GM13976 (cell line): ENCODE measurements around the gene TLR1.

Source experiments
- DNase-seq: peaks from one replicate; pipeline ENCODE4 v3.0.0; 2012; ENCODE audit warnings: low spot score
- CTCF ChIP-seq: IDR thresholded peaks from 2 replicates; pipeline ENCODE4 v1.5.1; 2012; ENCODE audit warnings: borderline replicate concordance, mild to moderate bottlenecking; ENCODE audit not compliant: insufficient read depth; ENCODE audit errors: extremely low read depth, missing control alignments, control extremely low read depth
- in situ Hi-C: fragments of 300-500 bp; cut with MboI; formaldehyde crosslinking; loops from one replicate; pipeline ENCODE4 v1.12.0; 2022; ENCODE audit warnings: low sequenced_read_pairs, mixed read lengths, inconsistent platforms; ENCODE audit not compliant: unreplicated experiment

The TLR1 gene

GRCh38 chr4:38765382-38765781, 39.2 kb downstream of the TLR1 start:
- DNase-seq = no peak
- no peak for TF ChIP-seq CTCF
- in situ Hi-C loops = no loop called here

- in situ Hi-C loops = loop anchor here (5.0 kb wide), 1 partner anchor 93 kb away; the partner anchor contains the start of gene TLR6
- TF ChIP-seq CTCF = no peak
- no peak for DNase-seq
Measured at GRCh38 chr4:38764277-38764676, 40.3 kb downstream of the TLR1 start.

DNA sequence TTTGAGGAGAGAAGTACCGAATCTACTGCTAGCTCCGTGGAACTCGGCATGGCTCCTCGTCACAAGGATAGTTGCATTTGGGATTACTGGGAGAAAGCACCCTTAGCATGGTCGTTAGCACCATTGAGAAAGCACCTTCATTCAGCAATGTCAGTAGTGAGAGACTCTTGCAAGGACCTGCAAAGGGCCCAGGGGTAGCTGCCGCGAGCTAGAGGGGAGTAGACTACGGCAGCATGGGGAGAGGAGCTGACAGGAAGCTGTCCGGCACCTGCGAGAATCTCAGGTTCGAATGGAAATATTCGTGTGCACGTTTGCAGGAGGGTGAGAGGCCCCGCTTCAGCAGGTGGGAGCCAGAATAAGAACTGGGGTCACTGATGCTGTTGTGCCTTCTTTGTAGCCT, 42.0 kb downstream of the TLR1 start:
- DNase-seq = peak; percentile 44
- in situ Hi-C loops = loop anchor here (5.0 kb wide), 1 partner anchor 95 kb away; the partner anchor contains the start of gene TLR6
- TF ChIP-seq CTCF = no peak

DNA sequence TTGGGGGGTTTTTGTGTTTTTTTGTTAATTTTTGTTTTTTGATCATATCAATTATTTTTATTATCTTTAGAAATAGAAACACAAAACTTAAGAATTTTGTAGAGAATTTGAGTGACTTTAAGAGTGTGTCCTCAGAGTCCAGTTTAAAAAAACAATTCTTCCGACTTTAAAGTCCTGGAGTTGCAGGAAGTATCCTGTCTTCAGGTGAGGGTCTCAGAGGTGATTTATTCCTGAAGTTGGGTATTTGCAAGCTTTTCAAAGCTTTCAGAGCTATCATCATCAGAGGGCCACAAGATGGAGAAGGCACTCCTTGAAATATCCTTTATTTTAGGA, 44.8 kb downstream of the TLR1 start:
- in situ Hi-C loops = loop anchor here (5.0 to 10.0 kb wide), 2 partner anchors 98 to 375 kb away; partner anchors contain the start of gene TLR6
- DNase-seq = no peak
- no peak for TF ChIP-seq CTCF

GRCh38 chr4:38759113-38759789, 45.3 kb downstream of the TLR1 start:
- in situ Hi-C loops = loop anchor here (10.0 kb wide), 1 partner anchor 376 kb away; no protein-coding TSS in a partner anchor
- TF ChIP-seq CTCF = peak; percentile 51
- peak; percentile 48 for DNase-seq

- in situ Hi-C loops = loop anchor here (10.0 kb wide), 1 partner anchor 377 kb away; no protein-coding TSS in a partner anchor
- DNase-seq = no peak
- peak; percentile 45 for TF ChIP-seq CTCF
Measured at GRCh38 chr4:38757945-38758600, 46.5 kb downstream of the TLR1 start.
